Naive thymus-derived CD8-positive, alpha-beta T cell (primary cell): Measurements from ENCODE around the gene MAD1L1. TPM values are rescaled to one million over a fixed set of nuclear protein-coding genes. Genes with fewer than 3 reads are reported as not detected.
"Not testable (repeated sequence)": the region's sequence is repeated elsewhere in the genome, so short reads cannot be mapped to it uniquely, and the experiment has no call there.

Source experiments
- ATAC-seq, 2 donors: fragments of 150-1000 bp; cut with Tn5 transposase in 1 of 2; sonication (Bioruptor Pico), chemical (Tn5 transposase) in 1 of 2; 1 replicate in 1 of 2; 2 replicates in 1 of 2; pipeline ENCODE4 v1.10.0; 2021; ENCODE audit warnings: mild to moderate bottlenecking in 2 of 2, moderate library complexity in 2 of 2
- POLR2A ChIA-PET: fragments of 350-600 bp; sonication (Branson Sonifier 250); formaldehyde crosslinking; loops from one replicate; lab custom pipeline; 2021; ENCODE audit warnings: antibody characterized with exemption; lab: Charles Lee
- DNase-seq, 10 donors: peaks; one replicate each; pipeline versions ENCODE4 v3.0.0 to v3.0.0-alpha.2; 2020 to 2022
- H3K27ac Mint-ChIP-seq, 10 donors: one replicate each; pipeline ENCODE4 v1.8.0; 2020 to 2022; ENCODE audit warnings: mild to moderate bottlenecking in 10 of 10, mixed read lengths in 10 of 10, moderate library complexity in 4 of 10, inconsistent platforms in 1 of 10
- H3K27me3 Mint-ChIP-seq, 5 donors: one replicate each; pipeline ENCODE4 v1.8.0; 2021 to 2022; ENCODE audit warnings: mixed read lengths in 5 of 5
- H3K36me3 Mint-ChIP-seq, 3 donors: one replicate each; pipeline ENCODE4 v1.8.0; 2020 to 2022; ENCODE audit warnings: mixed read lengths in 3 of 3, mild to moderate bottlenecking in 2 of 3, inconsistent platforms in 1 of 3
- H3K4me1 Mint-ChIP-seq, 4 donors: one replicate each; pipeline ENCODE4 v1.8.0; 2021 to 2022; ENCODE audit warnings: mixed read lengths in 4 of 4
- H3K4me3 Mint-ChIP-seq, 10 donors: one replicate each; pipeline ENCODE4 v1.8.0; 2020 to 2022; ENCODE audit warnings: mild to moderate bottlenecking in 10 of 10, mixed read lengths in 10 of 10, moderate library complexity in 6 of 10, inconsistent platforms in 1 of 10
- H3K9me3 Mint-ChIP-seq, 9 donors: one replicate each; pipeline ENCODE4 v1.8.0; 2020 to 2022; ENCODE audit warnings: mixed read lengths in 9 of 9, mild to moderate bottlenecking in 3 of 9, inconsistent platforms in 1 of 9, moderate library complexity in 1 of 9
- polyA plus RNA-seq, 3 donors: library from polyadenylated mRNA; unstranded; fragments of 300-500 nt; fragmentation: Illumina TruSeq; gene quantifications; one replicate each; pipeline ENCODE4 v1.2.3, GENCODE V29; 2021
- total RNA-seq, 8 experiments: library from RNA in 2 of 8; stranded (reverse) in 2 of 8; gene quantifications; one replicate each; pipeline ENCODE4 v1.2.3 and lab custom pipeline; 2021 to 2026

MAD1L1 gene
- total and polyA plus RNA-seq, 5 experiments from 2014 or later = 84.5 to 243 (median 146) TPM

- POLR2A ChIA-PET = no interaction called here
- H3K9me3 Mint-ChIP-seq = no peaks in the 10 kb centered on the region
- peaks cover 0 to 30% (median 3%) of the 10 kb centered on the region in 3 donors for H3K36me3 Mint-ChIP-seq
- DNase-seq (peak in 1 of 10 donors; percentile 8), ATAC-seq (no peak)
- H3K27ac Mint-ChIP-seq = peak overlapping the region in 1 of 10 donors; percentile 66
- no peak overlapping the region for H3K4me3 Mint-ChIP-seq
- H3K27me3 Mint-ChIP-seq = no peaks in the 10 kb centered on the region
- peaks cover 19 to 69% (median 28%) of the 10 kb centered on the region in 4 donors for H3K4me1 Mint-ChIP-seq
Observed at GRCh38 chr7:1885465-1886226, 347.1 kb downstream of the MAD1L1 start.

- Mint-ChIP-seq H3K36me3 (peaks cover 0 to 31% (median 3%) of the 10 kb centered on the region in 3 donors), H3K4me1 (peaks cover 19 to 67% (median 23%) of the 10 kb centered on the region in 4 donors), H3K9me3 (no peaks in the 10 kb centered on the region), H3K27me3 (no peaks in the 10 kb centered on the region), H3K27ac (peak overlapping the region in 3 of 10 donors; percentile 21 to 47 (median 40)), H3K4me3 (no peak overlapping the region)
- DNase-seq (peak in 1 of 10 donors; percentile 43), ATAC-seq (no peak)
- POLR2A ChIA-PET = no interaction called here
Observed at GRCh38 chr7:1884583-1885350, 348.0 kb downstream of the MAD1L1 start.

- Mint-ChIP-seq H3K4me1 (peaks cover 15 to 66% (median 22%) of the 10 kb centered on the region in 4 donors), H3K4me3 (no peak overlapping the region), H3K27ac (no peak overlapping the region), H3K9me3 (no peaks in the 10 kb centered on the region), H3K27me3 (no peaks in the 10 kb centered on the region), H3K36me3 (peaks cover 0 to 39% (median 10%) of the 10 kb centered on the region in 3 donors)
- no peak for ATAC-seq
- POLR2A ChIA-PET = no interaction called here
- no peak for DNase-seq
Observed at GRCh38 chr7:1883834-1884582, 348.7 kb downstream of the MAD1L1 start.

- ATAC-seq (no peak), DNase-seq (no peak)
- H3K4me1 Mint-ChIP-seq = peaks cover 15 to 64% (median 22%) of the 10 kb centered on the region in 4 donors
- peaks cover 4 to 37% (median 13%) of the 10 kb centered on the region in 3 donors for H3K36me3 Mint-ChIP-seq
- peak overlapping the region in 1 of 10 donors; percentile 33 for H3K4me3 Mint-ChIP-seq
- peak overlapping the region in 3 of 10 donors; percentile 40 to 76 (median 50) for H3K27ac Mint-ChIP-seq
- POLR2A ChIA-PET = no interaction called here
- no peaks in the 10 kb centered on the region for H3K27me3 Mint-ChIP-seq
- peaks cover 0 to 6% (median 3%) of the 10 kb centered on the region in 9 donors for H3K9me3 Mint-ChIP-seq
Observed at GRCh38 chr7:1883031-1883761, 349.5 kb downstream of the MAD1L1 start.

- DNase-seq (no peak), ATAC-seq (no peak)
- no peaks in the 10 kb centered on the region for H3K27me3 Mint-ChIP-seq
- POLR2A ChIA-PET = no interaction called here
- peaks cover 4 to 37% (median 19%) of the 10 kb centered on the region in 3 donors for H3K36me3 Mint-ChIP-seq
- peak overlapping the region in 1 of 10 donors; percentile 76 for H3K27ac Mint-ChIP-seq
- peaks cover 0 to 13% (median 7%) of the 10 kb centered on the region in 9 donors for H3K9me3 Mint-ChIP-seq
- peaks cover 17 to 58% (median 22%) of the 10 kb centered on the region in 4 donors for H3K4me1 Mint-ChIP-seq
- H3K4me3 Mint-ChIP-seq = no peak overlapping the region
Observed at GRCh38 chr7:1882451-1882850, 350.3 kb downstream of the MAD1L1 start.

- DNase-seq (no peak), ATAC-seq (no peak)
- peaks cover 17 to 53% (median 22%) of the 10 kb centered on the region in 4 donors for H3K4me1 Mint-ChIP-seq
- H3K4me3 Mint-ChIP-seq = peak overlapping the region in 2 of 10 donors; percentile 23 to 39
- peaks cover 0 to 13% (median 7%) of the 10 kb centered on the region in 9 donors for H3K9me3 Mint-ChIP-seq
- POLR2A ChIA-PET = no interaction called here
- H3K36me3 Mint-ChIP-seq = peaks cover 4 to 36% (median 19%) of the 10 kb centered on the region in 3 donors
- no peaks in the 10 kb centered on the region for H3K27me3 Mint-ChIP-seq
- peak overlapping the region in 5 of 10 donors; percentile 3 to 71 (median 37) for H3K27ac Mint-ChIP-seq
Observed at GRCh38 chr7:1881946-1882345, 350.8 kb downstream of the MAD1L1 start.

GRCh38 chr7:1876641-1877040 is 356.1 kb downstream of the MAD1L1 start:
- POLR2A ChIA-PET, H3K4me3 Mint-ChIP-seq, H3K27me3 Mint-ChIP-seq, DNase-seq, ATAC-seq, H3K27ac Mint-ChIP-seq: not testable (repeated sequence)
- Mint-ChIP-seq H3K36me3 (peaks cover 4 to 29% (median 19%) of the 10 kb centered on the region in 3 donors), H3K4me1 (peaks cover 12 to 39% (median 24%) of the 10 kb centered on the region in 4 donors), H3K9me3 (peaks cover 0 to 14% (median 7%) of the 10 kb centered on the region in 9 donors)

- H3K27ac Mint-ChIP-seq = peak overlapping the region in 7 of 10 donors; percentile 37 to 82 (median 77)
Observed at GRCh38 chr7:1875392-1876199, 357.1 kb downstream of the MAD1L1 start.

GRCh38 chr7:1874590-1875391 is 358.0 kb downstream of the MAD1L1 start:
- DNase-seq, POLR2A ChIA-PET, H3K27me3 Mint-ChIP-seq: not testable (repeated sequence)
- H3K36me3 Mint-ChIP-seq = peaks cover 4 to 25% (median 19%) of the 10 kb centered on the region in 3 donors
- peaks cover 0 to 14% (median 7%) of the 10 kb centered on the region in 9 donors for H3K9me3 Mint-ChIP-seq
- ATAC-seq = peak in 1 of 2 donors; percentile 7
- H3K4me1 Mint-ChIP-seq = peaks cover 9 to 35% (median 19%) of the 10 kb centered on the region in 4 donors
- peak overlapping the region in 5 of 10 donors; percentile 34 to 73 (median 66) for H3K4me3 Mint-ChIP-seq
- peak overlapping the region in 8 of 10 donors; percentile 14 to 82 (median 57) for H3K27ac Mint-ChIP-seq

More at GRCh38 chr7:1875392-1876199, 357.1 kb downstream of the MAD1L1 start:
- H3K36me3 Mint-ChIP-seq = peaks cover 4 to 28% (median 19%) of the 10 kb centered on the region in 3 donors
- H3K4me1 Mint-ChIP-seq = peaks cover 9 to 40% (median 19%) of the 10 kb centered on the region in 4 donors
- ATAC-seq = peak; percentile 98 to 99
- peak overlapping the region in 6 of 10 donors; percentile 9 to 73 (median 56) for H3K4me3 Mint-ChIP-seq
- H3K27me3 Mint-ChIP-seq, POLR2A ChIA-PET: not testable (repeated sequence)
- peaks cover 0 to 14% (median 7%) of the 10 kb centered on the region in 9 donors for H3K9me3 Mint-ChIP-seq
- DNase-seq = peak in 6 of 10 donors; percentile 4 to 48 (median 26)

GRCh38 chr7:1873857-1874589 is 358.7 kb downstream of the MAD1L1 start:
- ATAC-seq (peak in 1 of 2 donors; percentile 57), DNase-seq (no peak)
- peaks cover 0 to 14% (median 7%) of the 10 kb centered on the region in 9 donors for H3K9me3 Mint-ChIP-seq
- H3K4me3 Mint-ChIP-seq = peak overlapping the region in 1 of 10 donors; percentile 54
- peaks cover 9 to 36% (median 19%) of the 10 kb centered on the region in 4 donors for H3K4me1 Mint-ChIP-seq
- peak overlapping the region in 3 of 10 donors; percentile 14 to 74 (median 71) for H3K27ac Mint-ChIP-seq
- POLR2A ChIA-PET = no interaction called here
- H3K36me3 Mint-ChIP-seq = peaks cover 4 to 17% (median 13%) of the 10 kb centered on the region in 3 donors
- H3K27me3 Mint-ChIP-seq = no peaks in the 10 kb centered on the region
